Stimulated activated CD8-positive, alpha-beta memory T cell treated with anti-CD3 and anti-CD28 coated beads, Interleukin-15, amount 100 ng/mL, for 24 hours (primary cell): ENCODE measurements around the gene TTLL8.

Experiments
- DNase-seq: peaks from one replicate; pipeline ENCODE4 v3.0.0-alpha.2; 2020; ENCODE audit warnings: low read depth

Gene TTLL8

DNA sequence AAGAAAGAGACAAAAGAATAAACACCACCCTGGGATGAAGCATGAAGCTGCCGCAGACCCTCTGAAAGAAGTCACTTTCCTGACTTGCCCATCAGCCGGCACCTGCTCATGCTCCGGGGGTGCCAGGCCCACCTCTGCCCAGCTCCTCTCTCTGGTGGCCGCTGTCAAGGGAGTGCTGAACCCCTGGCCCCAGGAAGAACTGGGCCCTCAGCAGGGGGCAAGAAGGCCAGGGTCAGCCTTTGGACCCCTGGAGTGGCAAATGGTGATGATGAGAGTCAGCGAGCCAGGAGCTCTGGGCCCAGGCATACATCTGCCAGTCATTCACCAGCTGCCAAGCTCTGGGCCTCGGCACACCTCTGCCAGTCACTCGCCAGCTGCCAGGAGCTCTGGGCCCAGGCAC is 17.4 kb downstream of the TTLL8 start:
- DNase-seq: no peak

GRCh38 chr22:50039669-50040443 is 18.2 kb downstream of the TTLL8 start:
- DNase-seq: no peak

DNA sequence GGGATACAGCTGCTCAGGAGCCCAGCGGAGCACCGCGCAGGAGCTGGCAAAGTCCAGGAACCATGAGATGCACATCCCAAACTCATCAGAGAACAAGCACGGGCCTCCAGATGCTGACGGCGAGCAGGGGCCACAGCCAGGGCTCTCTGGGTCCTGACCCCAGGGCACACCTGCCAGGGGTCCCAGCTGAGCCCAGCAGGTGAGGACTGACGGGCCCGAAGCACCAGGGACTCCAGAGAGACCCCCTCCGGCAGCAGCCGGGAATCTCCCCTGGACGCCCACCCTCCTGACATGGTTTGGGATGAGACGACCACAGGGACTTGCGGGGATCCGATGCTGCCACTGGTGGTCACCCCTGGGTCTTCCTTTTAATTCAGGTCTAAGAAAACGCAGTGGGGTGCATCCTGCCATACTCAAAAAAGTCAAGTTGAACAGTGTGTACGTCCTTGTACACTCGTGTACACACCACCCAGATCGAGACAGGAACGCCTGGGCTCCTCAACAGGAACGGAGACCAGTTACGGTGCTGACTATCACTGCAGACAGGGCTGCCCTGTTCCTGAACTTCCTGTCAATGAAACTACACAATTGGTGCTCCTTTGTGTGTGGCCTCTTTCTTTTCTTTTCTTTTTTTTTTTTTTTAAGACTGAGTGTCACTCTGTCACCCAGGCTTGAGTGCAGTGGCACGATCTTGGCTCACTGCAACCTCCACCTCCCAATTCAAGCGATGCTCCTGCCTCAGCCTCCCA is 21.9 kb downstream of the TTLL8 start:
- no peak for DNase-seq

- DNase-seq: no peak
These were observed 22.8 kb downstream of the TTLL8 start for GRCh38 chr22:50035131-50035881.

GRCh38 chr22:50034126-50035081 is 23.7 kb downstream of the TTLL8 start:
- no peak for DNase-seq

- no peak for DNase-seq
These were observed 25.0 kb downstream of the TTLL8 start for GRCh38 chr22:50032941-50033601.

DNA sequence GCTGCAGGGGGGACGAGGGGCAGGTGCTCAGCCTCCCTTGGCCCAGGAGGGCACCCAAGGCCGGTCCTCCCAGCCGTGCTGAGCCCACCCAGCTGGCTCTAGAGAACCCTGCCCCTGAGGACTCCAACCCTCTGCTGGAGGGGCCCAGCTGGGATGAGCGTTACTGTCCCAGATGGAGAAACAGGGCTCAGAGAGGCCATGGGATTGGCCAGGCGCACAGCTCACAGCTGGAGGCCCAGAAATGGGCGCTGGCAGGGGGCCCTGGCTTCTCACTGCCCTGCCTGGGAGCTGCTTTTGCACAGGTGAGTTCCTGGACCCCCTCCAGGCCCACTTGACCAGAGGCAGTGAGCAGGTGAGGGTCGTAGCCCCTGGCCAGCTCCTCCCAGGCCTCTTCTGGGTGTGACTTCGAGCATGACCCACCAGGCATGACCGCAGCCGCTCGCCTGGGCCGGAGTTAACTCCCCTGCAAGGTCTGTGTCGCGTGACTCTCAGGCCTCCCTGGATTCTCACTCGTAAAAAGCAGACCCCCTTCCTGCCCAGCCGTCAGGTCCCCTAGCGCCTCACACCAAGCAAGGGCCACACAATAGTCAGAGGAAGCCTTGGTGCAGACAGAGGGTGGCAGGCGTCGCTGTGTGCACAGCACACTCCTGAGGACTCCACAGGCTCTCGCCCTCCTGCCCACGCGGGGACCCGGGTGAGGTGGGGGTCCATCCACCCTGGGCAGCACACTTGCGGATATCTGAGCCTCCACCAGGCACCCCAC is 25.8 kb downstream of the TTLL8 start:
- no peak for DNase-seq

- no peak for DNase-seq
These were observed 26.7 kb downstream of the TTLL8 start for GRCh38 chr22:50031189-50032091.

DNA sequence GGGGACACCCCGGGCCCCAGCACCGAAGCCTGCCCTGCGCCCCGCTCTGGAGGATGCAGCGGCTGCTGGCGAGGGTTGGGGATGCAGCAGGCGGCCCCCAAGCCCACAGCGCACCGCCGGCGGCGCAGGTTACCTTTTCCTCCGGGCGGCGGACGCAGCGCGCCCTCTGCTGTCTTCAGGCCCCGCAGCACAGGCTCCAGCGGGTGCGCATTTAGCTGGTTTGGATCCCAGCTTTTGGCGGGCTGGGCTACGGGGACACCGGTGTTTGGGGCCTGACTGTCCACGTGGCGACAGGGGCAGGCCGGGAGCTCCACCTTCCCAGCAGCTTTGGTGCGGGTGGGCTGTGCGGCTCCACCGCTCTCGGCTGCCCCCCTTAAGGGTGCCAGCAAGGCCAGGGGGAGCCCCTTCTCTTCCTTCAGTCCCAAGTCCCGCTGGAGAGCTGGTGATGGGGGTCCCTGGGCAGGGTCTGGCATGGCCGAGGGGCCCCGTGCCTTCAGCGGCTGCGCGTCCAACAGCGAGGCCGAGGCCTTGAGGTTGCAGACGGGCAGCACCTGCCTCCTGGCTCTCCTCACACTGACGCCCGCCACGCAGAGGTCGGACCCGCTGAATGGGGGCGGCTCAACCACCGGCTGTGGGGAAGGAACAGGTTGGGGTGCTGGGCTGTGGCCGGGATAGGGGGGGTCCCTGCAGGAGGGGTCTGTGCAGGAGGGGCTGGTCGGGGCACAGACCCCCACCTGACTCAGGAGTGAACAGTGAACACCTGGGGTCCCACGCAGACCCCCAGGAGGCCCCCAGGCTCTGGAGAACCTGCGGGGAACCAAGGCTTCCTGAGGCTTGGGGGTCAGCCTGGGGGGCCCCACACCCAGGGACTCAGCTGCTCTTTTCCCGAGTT is 27.6 kb downstream of the TTLL8 start:
- peak; percentile 70 for DNase-seq

DNA sequence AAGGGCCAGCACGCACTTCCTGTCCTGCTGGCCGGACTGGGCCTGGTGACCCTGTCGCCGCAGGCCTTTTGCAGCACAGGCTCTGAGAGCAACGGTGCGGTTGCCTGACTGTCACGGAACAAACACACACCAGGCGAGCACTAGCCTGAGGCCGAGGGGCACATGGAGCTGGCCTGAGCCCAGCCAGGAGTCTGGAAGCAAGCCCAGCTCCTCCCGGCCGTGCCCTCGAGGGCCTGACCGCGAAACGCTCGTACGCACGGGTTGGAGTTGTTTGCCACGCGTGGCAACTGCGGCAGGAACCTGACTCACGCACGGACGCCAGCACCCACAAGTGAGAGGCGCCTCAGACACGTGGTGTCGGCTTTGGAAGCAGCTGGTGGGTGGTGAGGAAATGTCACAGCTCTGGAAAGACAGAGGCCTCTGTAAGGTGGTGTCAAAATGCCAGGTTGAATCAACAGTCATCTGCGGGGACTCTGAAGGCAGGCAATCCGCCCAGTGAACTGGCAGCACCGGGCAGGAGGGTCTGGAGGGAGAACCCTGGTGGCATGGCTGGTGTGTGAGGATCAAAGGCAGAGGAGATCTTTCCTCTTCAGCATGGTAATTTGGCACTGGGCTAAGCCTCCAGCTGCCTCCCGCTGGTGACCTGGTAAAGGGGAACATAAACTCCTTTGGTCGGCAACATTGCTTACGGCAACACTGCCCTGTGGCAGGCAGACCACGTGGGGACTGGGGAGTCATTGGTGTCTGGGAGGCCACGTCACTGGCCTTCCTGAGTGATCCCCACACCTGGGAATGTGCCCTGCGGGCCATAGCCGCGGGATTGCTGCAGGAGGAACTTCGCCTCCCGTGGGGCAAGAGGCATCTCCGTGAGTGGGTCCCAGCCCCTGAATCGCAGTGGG is 30.2 kb downstream of the TTLL8 start:
- DNase-seq: no peak

DNA sequence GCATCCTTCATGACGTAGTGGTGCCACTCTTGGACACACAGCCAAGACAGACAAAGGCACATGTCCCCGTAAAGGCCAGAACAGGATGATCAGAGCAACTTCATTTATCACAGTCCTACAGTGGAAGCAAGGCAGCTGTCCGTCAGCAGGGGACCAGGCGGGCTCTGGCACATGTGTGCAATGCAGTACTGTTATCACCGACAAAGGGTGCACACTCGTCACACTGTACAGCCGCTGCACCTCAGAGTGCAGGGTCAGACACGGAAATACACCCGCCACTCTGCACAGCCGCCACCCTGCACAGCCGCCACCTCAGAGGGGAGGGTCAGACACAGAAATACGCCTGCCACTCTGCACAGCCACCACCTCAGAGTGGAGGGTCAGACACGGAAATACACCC is 32.1 kb downstream of the TTLL8 start:
- DNase-seq: no peak

DNA sequence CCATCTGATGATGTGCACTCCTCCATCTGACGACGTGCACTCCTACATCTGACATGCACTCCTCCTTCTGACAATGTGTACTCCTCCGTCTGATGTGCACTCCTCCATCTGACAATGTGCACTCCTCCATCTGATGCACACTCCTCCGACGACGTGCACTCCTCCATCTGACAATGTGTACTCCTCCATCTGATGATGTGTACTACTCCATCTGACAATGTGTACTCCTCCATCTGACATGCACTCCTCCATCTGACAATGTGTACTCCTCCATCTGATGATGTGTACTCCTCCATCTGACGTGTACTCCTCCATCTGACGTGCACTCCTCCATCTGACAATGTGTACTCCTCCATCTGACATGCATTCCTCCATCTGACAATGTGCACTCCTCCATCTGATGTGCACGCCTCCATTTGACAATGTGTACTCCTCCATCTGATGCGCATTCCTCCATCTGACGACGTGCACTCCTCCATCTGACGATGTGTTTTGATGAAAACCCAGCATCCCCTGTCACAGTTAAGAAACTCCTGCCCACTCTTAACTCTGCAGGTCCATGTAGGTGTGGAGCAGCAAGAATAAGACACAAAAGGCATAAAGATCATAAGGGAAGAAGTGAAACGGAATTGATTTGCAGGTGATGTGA is 35.8 kb downstream of the TTLL8 start:
- DNase-seq: no peak

DNA sequence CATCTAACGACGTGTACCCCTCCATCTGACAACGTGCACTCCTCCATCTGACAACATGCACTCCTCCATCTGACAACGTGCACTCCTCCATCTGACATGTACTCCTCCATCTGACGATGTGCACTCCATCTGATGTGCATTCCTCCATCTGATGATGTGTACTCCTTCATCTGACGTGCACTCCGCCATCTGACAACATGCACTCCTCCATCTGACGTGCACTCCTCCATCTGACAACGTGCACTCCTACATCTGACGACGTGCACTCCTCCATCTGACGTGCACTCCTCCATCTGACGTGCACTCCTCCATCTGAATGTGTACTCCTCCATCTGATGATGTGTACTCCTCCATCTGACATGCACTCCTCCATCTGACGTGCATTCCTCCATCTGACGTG is 37.5 kb downstream of the TTLL8 start:
- DNase-seq: no peak

- DNase-seq: no peak
These were observed 38.8 kb downstream of the TTLL8 start for GRCh38 chr22:50019316-50019715.

DNA sequence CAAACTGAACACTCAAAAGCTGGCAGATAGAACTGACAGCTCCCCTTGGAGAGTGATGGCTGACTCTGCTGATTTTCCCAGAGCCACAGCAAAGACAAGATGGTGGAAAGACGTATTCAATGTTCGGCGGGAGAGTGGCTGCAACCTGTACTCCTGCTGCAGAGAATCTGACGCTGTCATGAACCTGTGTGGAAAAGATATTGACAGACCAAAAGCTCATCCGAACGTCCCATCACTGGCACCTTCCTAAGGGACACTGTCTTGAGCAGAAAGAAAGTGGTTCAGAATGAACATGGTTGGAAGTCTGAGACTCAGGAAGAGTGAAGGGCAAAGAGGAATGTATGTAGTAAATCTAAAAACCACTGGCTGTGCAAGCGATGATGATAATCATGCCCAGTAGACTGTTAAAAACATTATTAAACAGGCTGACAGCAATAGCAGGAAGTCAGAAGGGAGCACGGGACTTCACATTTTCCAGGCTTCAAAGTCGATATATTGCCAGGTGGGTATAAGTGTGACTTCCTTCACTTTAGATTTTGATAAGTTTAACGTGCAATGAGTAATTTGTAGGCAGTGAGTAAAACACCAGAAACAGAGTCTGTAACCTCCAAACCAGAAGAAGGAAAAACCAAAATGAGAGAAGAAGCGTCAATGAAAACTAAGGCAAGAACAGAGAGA is 39.4 kb downstream of the TTLL8 start:
- DNase-seq: no peak

GRCh38 chr22:50017701-50018224 is 40.3 kb downstream of the TTLL8 start:
- DNase-seq: no peak
